ENCODE results near the gene ZBP1. TPM values are rescaled to one million over a fixed set of nuclear protein-coding genes. Genes with fewer than 3 reads are reported as not detected.

The ZBP1 gene
- total and polyA plus RNA-seq, 10 of the 15 experiments (the other 5 are each of a cell fraction or from before 2014, with no cell fraction given) = 0.93 to 10.6 (median 4.8) TPM

DNA sequence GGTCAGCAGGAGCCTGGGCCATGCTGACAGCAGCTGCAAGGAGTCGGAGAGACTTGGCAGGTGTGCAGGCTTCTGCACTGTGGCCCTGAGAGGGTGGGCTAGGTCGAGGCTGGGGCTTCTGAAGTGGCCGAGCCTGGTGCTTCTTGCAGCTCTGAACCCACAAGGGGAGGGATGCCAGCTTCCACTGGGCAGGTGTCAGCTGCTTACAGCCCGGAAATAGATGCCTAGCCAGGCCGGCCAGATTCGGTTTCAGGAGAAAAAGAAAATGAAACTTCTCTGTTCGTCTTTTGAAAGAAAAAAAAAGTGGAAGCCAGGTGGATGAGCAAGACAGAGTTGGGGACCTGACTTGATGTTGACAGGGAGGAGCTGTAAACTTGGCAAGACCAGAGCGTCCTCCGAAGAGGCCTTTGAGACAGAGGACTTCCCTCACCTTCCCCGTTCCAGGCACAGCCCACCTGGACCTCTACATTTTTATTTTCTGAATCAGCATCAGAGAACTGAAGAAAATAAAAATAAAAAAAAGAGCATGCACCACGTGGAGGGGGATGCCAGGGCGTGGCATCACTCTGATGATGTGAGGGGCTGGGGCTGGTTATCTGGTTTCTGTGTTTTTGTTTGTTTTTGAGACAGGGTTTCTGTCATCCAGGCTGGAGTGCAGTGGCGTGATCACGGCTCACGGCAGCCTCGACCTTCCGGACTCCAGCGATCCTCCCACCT, at the start of gene ZBP1 (continued):
- TF ChIP-seq NFIC (IDR thresholded peaks at IDR 0.05; ENCODE audit: low read depth, low read length) (0 out of 2 replicates have a peak, but pooled peaks have one; percentile 35), CUX1 (IDR thresholded peaks at IDR 0.05; ENCODE audit: insufficient replicate concordance, low read depth, low read length) (no peak), ZNF622 (IDR thresholded peaks at IDR 0.05) (no peak), RUNX3 (IDR thresholded peaks at IDR 0.05; ENCODE audit: low read length) (peak; percentile 76), EZH2 (IDR thresholded peaks at IDR 0.05; ENCODE audit: borderline replicate concordance, control insufficient read depth, low read depth, low read length) (no peak), ZNF687 (IDR thresholded peaks at IDR 0.05) (no peak), EP300 (IDR thresholded peaks at IDR 0.05; ENCODE audit: borderline replicate concordance in 1 of 2, control insufficient read depth in 1 of 2, low read depth in 2 of 2, low read length in 2 of 2) (peak in 1 of 2 experiments; percentile 25; a peak in 2 of 4 replicates), ETV6 (conservative IDR thresholded peaks at IDR 0.05 in 1 of 2, IDR thresholded peaks at IDR 0.05 in 1 of 2; ENCODE audit: borderline replicate concordance in 1 of 2, low read depth in 1 of 2) (peak in 1 of 2 experiments; percentile 96; a peak in 2 of 4 replicates), IKZF2 (IDR thresholded peaks at IDR 0.05) (peak; percentile 28 to 56; a peak in 3 of 4 replicates), PAX5 (IDR thresholded peaks at IDR 0.05; ENCODE audit: borderline replicate concordance, low read depth, low read length) (no peak), EGR1 (IDR thresholded peaks at IDR 0.05; ENCODE audit: borderline replicate concordance in 1 of 2, low read depth in 2 of 2, low read length in 2 of 2) (peak in 1 of 2 experiments; percentile 42; a peak in 1 of 3 replicates), GATAD2B (conservative IDR thresholded peaks at IDR 0.05; ENCODE audit: low read depth) (peak; percentile 42; the same call in 1 of the 2 replicates), PML (IDR thresholded peaks at IDR 0.05; ENCODE audit: low read length) (no peak), STAT3 (IDR thresholded peaks at IDR 0.05; ENCODE audit: low read depth, low read length) (no peak), YBX1 (IDR thresholded peaks at IDR 0.05) (no peak)
- TF ChIP-seq, protein P1, sequence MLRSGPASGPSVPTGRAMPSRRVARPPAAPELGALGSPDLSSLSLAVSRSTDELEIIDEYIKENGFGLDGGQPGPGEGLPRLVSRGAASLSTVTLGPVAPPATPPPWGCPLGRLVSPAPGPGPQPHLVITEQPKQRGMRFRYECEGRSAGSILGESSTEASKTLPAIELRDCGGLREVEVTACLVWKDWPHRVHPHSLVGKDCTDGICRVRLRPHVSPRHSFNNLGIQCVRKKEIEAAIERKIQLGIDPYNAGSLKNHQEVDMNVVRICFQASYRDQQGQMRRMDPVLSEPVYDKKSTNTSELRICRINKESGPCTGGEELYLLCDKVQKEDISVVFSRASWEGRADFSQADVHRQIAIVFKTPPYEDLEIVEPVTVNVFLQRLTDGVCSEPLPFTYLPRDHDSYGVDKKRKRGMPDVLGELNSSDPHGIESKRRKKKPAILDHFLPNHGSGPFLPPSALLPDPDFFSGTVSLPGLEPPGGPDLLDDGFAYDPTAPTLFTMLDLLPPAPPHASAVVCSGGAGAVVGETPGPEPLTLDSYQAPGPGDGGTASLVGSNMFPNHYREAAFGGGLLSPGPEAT (IDR thresholded peaks at IDR 0.05; ENCODE audit: low read depth) = 0 out of 2 replicates have a peak, but pooled peaks have one; percentile 21
- TF ChIP-seq, protein P2, sequence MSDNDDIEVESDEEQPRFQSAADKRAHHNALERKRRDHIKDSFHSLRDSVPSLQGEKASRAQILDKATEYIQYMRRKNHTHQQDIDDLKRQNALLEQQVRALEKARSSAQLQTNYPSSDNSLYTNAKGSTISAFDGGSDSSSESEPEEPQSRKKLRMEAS (IDR thresholded peaks at IDR 0.05; ENCODE audit: low read depth, low read length) = no peak
